DND-41 (cell line): ENCODE results near the gene TROAP.
A peak's percentile ranks its signal among the peaks of the same experiment; 100 is the strongest.

ENCODE experiments used
- EZH2 ChIP-seq: IDR thresholded peaks from 3 replicates; pipeline ENCODE4 v1.6.1; 2012; ENCODE audit warnings: borderline replicate concordance, low read depth, mild to moderate bottlenecking, moderate library complexity, low read length, inconsistent platforms; ENCODE audit not compliant: severe bottlenecking
- TF ChIP-seq, protein P1 (sequence below): IDR thresholded peaks from 2 replicates; pipeline ENCODE4 v1.5.1; 2012; ENCODE audit warnings: borderline replicate concordance, low read length, moderate library complexity, mild to moderate bottlenecking; ENCODE audit not compliant: poor library complexity, severe bottlenecking; ENCODE audit errors: extremely low read depth

DNA sequence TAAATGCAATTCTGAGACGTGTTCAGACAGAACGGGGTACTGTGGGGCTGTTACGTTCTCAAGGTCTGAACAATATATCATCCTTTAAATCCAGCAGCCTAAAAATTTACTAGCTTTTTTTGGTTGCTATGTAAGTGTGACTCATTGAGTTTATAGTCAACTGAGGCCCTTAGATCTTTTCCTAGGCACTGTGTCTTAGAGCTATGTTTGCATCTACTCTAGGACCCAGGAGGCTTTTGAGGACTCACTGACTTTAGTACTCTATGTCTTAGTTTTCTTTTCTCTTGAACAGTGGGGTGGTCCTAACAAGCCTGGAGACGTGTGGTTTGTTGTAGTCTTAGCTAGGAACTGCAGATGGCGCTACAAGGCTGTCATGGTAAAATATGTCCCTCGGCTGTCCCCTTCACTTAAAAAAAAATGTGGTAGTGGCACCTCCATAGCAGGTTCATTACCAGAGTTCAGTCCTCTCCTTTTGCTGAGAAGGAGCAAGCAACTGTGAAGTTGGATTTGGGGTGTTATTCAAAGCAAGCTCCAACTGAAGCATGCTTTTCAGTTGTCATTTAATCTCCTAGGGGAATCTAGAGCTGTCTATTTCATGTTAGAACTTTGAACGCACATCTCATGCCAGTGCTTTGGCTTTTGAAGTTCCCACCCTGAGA is 35.6 kb downstream of the TROAP start:
- TF ChIP-seq, protein P1, sequence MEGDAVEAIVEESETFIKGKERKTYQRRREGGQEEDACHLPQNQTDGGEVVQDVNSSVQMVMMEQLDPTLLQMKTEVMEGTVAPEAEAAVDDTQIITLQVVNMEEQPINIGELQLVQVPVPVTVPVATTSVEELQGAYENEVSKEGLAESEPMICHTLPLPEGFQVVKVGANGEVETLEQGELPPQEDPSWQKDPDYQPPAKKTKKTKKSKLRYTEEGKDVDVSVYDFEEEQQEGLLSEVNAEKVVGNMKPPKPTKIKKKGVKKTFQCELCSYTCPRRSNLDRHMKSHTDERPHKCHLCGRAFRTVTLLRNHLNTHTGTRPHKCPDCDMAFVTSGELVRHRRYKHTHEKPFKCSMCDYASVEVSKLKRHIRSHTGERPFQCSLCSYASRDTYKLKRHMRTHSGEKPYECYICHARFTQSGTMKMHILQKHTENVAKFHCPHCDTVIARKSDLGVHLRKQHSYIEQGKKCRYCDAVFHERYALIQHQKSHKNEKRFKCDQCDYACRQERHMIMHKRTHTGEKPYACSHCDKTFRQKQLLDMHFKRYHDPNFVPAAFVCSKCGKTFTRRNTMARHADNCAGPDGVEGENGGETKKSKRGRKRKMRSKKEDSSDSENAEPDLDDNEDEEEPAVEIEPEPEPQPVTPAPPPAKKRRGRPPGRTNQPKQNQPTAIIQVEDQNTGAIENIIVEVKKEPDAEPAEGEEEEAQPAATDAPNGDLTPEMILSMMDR: peak; percentile 89
- no peak for TF ChIP-seq EZH2
